Measurements from ENCODE around the gene EFHC1.

GRCh38 chr6:52541135-52541534 is 121.0 kb downstream of the EFHC1 start:
- TF ChIP-seq CTCF (IDR thresholded peaks at IDR 0.05) (no peak), EP300 (IDR thresholded peaks at IDR 0.05) (no peak)
